Esophagus squamous epithelium (tissue), 5 donors: ENCODE results near the gene MPPED2. TPM values are rescaled to one million over a fixed set of nuclear protein-coding genes. Genes with fewer than 3 reads are reported as not detected.

Source experiments
- DNase-seq: peaks from one replicate; lab custom pipeline; 2025; lab: John Stamatoyannopoulos, UW
- H3K27ac ChIP-seq, 4 donors: fragments of 200-600 bp; sonication (generic); one replicate each; pipeline ENCODE4 v1.5.1; 2016 to 2019; ENCODE audit warnings: mild to moderate bottlenecking in 1 of 4
- H3K27me3 ChIP-seq, 4 donors: fragments of 200-600 bp; sonication (generic); 1 replicate in 3 of 4; 2 replicates in 1 of 4; pipeline versions ENCODE4 v1.5.1 to v1.6.0; 2017 to 2021; ENCODE audit warnings: antibody characterized with exemption in 1 of 4
- H3K36me3 ChIP-seq, 3 donors: fragments of 200-600 bp; sonication (generic); one replicate each; pipeline ENCODE4 v1.5.1; 2016 to 2019
- H3K4me1 ChIP-seq, 3 donors: fragments of 200-600 bp; sonication (generic); one replicate each; pipeline ENCODE4 v1.5.1; 2017 to 2019
- H3K4me3 ChIP-seq, 4 donors: fragments of 200-600 bp; sonication (generic); 1 replicate in 3 of 4; 2 replicates in 1 of 4; pipeline ENCODE4 v1.5.1; 2016 to 2019; ENCODE audit warnings: mild to moderate bottlenecking in 2 of 4, moderate library complexity in 1 of 4
- H3K9me3 ChIP-seq, 3 donors: fragments of 200-600 bp; sonication (generic); one replicate each; pipeline ENCODE4 v1.5.1; 2016 to 2019
- CTCF ChIP-seq, 6 experiments: fragments of 450-650 bp in 4 of 6; fragments of 200-600 bp in 2 of 6; sonication (generic) in 2 of 6; IDR thresholded peaks; one replicate each; pipeline ENCODE4 v1.5.1; 2016 to 2019; ENCODE audit warnings: antibody characterized with exemption in 6 of 6, mild to moderate bottlenecking in 4 of 6, moderate library complexity in 4 of 6
- POLR2A ChIP-seq, 4 donors: fragments of 450-650 bp; IDR thresholded peaks; one replicate each; pipeline ENCODE4 v1.6.1; 2017; ENCODE audit warnings: antibody characterized with exemption in 4 of 4, mild to moderate bottlenecking in 4 of 4, moderate library complexity in 3 of 4
- WGBS, 2 donors: methylation state at CpG; one replicate each; pipeline ENCODE4 v1.1.5; 2018; 5-methylcytosine and 5-hydroxymethylcytosine counted together
- intact Hi-C: fragments of 100-400 bp; cut with DNase I; formaldehyde crosslinking; loops from one replicate; pipeline ENCODE4 v1.15.0; 2022
- total RNA-seq, 4 donors: library from RNA; depleted of rRNA; stranded (reverse); fragments of >200 nt; gene quantifications; one replicate each; pipeline ENCODE4 v1.1.0, GENCODE V29; 2016
- donor health status: DM: yes; HTN: yes; CAD: no.

The MPPED2 gene
- total RNA-seq: 1 to 10 TPM in 2 of 4 donors, under 1 TPM in 2; 0.49 to 3.2 (median 1.8) TPM

- H3K27ac ChIP-seq: peak within 1 kb of the TSS; percentile 46 to 81 (median 74)
- H3K27me3 ChIP-seq: peaks cover 0 to 46% (median 0%) of the 10 kb centered on the region in 4 donors
- H3K36me3 ChIP-seq: no peaks in the 10 kb centered on the region
- intact Hi-C loops: no loop called here
- DNase-seq: no peak
- TF ChIP-seq CTCF (IDR thresholded peaks at IDR 0.05) (peak in 4 of 6 experiments; percentile 30 to 60 (median 35)), POLR2A (IDR thresholded peaks at IDR 0.05) (no peak)
- peak within 1 kb of the TSS; percentile 55 to 78 (median 70) for H3K4me3 ChIP-seq
- H3K4me1 ChIP-seq: peaks cover 0 to 44% (median 17%) of the 10 kb centered on the region in 3 donors
- 22 to 32% methylated on average over 5 to 17 of the region's 49 CpGs for WGBS, 2 donors
- no peaks in the 10 kb centered on the region for H3K9me3 ChIP-seq
These were observed at the start of gene MPPED2 for GRCh38 chr11:30586251-30587144. TSS of gene MPPED2 (minus strand) at chr11:30586353. CDS start at chr11:30580373, 5,980 bp downstream.

DNA sequence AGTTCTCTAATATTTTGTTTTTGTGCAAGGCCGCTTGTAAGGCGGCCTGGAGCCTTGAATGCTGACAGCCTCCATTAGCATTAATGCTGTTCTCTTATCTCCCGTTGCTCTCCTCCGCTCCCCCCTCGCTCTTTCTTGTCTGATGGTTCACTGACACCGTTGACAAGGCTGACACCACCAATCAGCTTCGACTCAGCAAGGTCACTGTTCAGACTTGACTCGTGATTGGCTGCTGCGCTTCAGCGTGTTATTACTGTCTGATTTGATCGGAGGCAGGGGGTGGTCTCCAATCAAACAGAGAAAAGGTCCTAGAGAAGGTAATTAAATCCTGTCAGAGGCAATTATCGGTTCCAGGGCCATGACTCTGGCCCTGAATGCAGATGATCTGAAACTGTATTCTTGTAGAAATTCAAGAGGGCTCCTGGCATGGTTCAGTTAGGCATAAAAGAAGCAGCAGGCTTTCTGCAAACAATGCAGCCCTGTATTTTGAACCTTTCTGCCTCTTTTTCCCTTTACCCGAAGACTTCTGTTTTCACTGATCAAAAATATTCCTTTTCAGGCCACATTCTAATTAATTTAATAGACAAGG lies 49.3 kb upstream of the MPPED2 start:
- Histone ChIP-seq H3K27ac (no peak overlapping the region), H3K36me3 (no peaks in the 10 kb centered on the region), H3K9me3 (peaks cover 0 to 7% (median 0%) of the 10 kb centered on the region in 3 donors), H3K27me3 (peaks cover 0 to 23% (median 0%) of the 10 kb centered on the region in 4 donors), H3K4me1 (no peaks in the 10 kb centered on the region), H3K4me3 (no peak overlapping the region)
- intact Hi-C loops: no loop called here
- TF ChIP-seq CTCF (IDR thresholded peaks at IDR 0.05) (no peak), POLR2A (IDR thresholded peaks at IDR 0.05) (no peak)
- no peak for DNase-seq
- WGBS, 2 donors: 48 to 62% methylated on average over 10 to 13 of the region's 13 CpGs

- WGBS, 2 donors: 23 to 35% methylated on average over 3 of the region's 3 CpGs
- intact Hi-C loops: no loop called here
- Histone ChIP-seq H3K27ac (no peak overlapping the region), H3K4me1 (no peaks in the 10 kb centered on the region), H3K27me3 (peaks cover 0 to 48% (median 0%) of the 10 kb centered on the region in 4 donors), H3K4me3 (no peak overlapping the region), H3K36me3 (no peaks in the 10 kb centered on the region), H3K9me3 (peaks cover 0 to 7% (median 0%) of the 10 kb centered on the region in 3 donors)
- TF ChIP-seq CTCF (IDR thresholded peaks at IDR 0.05): no peak
- TF ChIP-seq POLR2A (IDR thresholded peaks at IDR 0.05): no peak
- no peak for DNase-seq
These were observed 45.0 kb upstream of the MPPED2 start for GRCh38 chr11:30631148-30631547.

DNA sequence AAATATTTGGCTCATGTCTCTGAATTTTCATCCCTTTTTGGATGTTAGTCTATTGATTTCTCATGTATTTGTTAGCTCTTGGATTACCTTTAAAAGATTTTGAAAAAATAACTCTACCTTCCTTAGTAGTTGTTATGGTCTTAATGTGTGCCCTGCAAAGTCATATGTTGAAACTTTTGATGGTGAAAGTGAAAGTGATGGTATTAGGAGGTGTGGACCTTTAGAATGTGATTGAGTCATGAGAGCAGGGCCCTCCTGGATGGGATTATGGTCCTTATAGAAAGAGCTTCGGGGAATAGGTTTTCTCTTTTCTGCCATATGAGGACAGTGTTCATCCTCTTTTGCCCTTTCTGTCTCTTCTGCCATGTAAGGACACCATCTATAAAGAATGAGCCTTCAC lies 33.6 kb upstream of the MPPED2 start:
- intact Hi-C loops: no loop called here
- TF ChIP-seq POLR2A (IDR thresholded peaks at IDR 0.05) (no peak), CTCF (IDR thresholded peaks at IDR 0.05) (no peak)
- H3K27me3 ChIP-seq: no peaks in the 10 kb centered on the region
- no peaks in the 10 kb centered on the region for H3K36me3 ChIP-seq
- WGBS, 2 donors: 75 to 80% methylated on average over 1 of the region's 1 CpG
- H3K4me1 ChIP-seq: no peaks in the 10 kb centered on the region
- no peak overlapping the region for H3K4me3 ChIP-seq
- DNase-seq: no peak
- no peaks in the 10 kb centered on the region for H3K9me3 ChIP-seq
- H3K27ac ChIP-seq: no peak overlapping the region

- no peaks in the 10 kb centered on the region for H3K4me1 ChIP-seq
- H3K36me3 ChIP-seq: no peaks in the 10 kb centered on the region
- H3K4me3 ChIP-seq: no peak overlapping the region
- H3K27me3 ChIP-seq: no peaks in the 10 kb centered on the region
- no peak for DNase-seq
- no peak overlapping the region for H3K27ac ChIP-seq
- TF ChIP-seq POLR2A (IDR thresholded peaks at IDR 0.05) (no peak), CTCF (IDR thresholded peaks at IDR 0.05) (no peak)
- intact Hi-C loops: no loop called here
- H3K9me3 ChIP-seq: no peaks in the 10 kb centered on the region
These were observed 31.6 kb upstream of the MPPED2 start for GRCh38 chr11:30617762-30618161.
